HG02610 (cell line): ENCODE results near the gene TALDO1.

Experiments used
- ATAC-seq: cut with Tn5 transposase; IDR thresholded peaks from one replicate; pipeline ENCODE4 v1.9.1; 2021; ENCODE audit warnings: mild to moderate bottlenecking, moderate library complexity; ENCODE audit not compliant: unreplicated experiment

Gene TALDO1

GRCh38 chr11:767238-767637 lies 20.0 kb downstream of the TALDO1 start:
- no peak for ATAC-seq

- ATAC-seq: no peak
These were observed 22.8 kb downstream of the TALDO1 start for GRCh38 chr11:769887-770641.

GRCh38 chr11:770642-771616 lies 23.7 kb downstream of the TALDO1 start:
- ATAC-seq: no peak

- ATAC-seq: no peak
These were observed 24.4 kb downstream of the TALDO1 start for GRCh38 chr11:771617-772204.

- no peak for ATAC-seq
These were observed 25.4 kb downstream of the TALDO1 start for GRCh38 chr11:772429-773390.

- no peak for ATAC-seq
These were observed 26.2 kb downstream of the TALDO1 start for GRCh38 chr11:773425-773824.

- ATAC-seq: no peak
These were observed 26.6 kb downstream of the TALDO1 start for GRCh38 chr11:773830-774229.

- ATAC-seq: no peak
These were observed 27.8 kb downstream of the TALDO1 start for GRCh38 chr11:774873-775592.

- ATAC-seq: no peak
These were observed 28.9 kb downstream of the TALDO1 start for GRCh38 chr11:776263-776560.

GRCh38 chr11:776561-777287 lies 29.5 kb downstream of the TALDO1 start:
- ATAC-seq: peak; percentile 18

- ATAC-seq: peak; percentile 67
These were observed 30.3 kb downstream of the TALDO1 start, which contains the start of gene GATD1 for GRCh38 chr11:777288-778255. Gene GATD1 (minus strand): TSS chr11:777487. CDS start chr11:777462, 25 bp downstream.

- no peak for ATAC-seq
These were observed 32.0 kb downstream of the TALDO1 start for GRCh38 chr11:778976-779954.

GRCh38 chr11:779955-780532 lies 32.8 kb downstream of the TALDO1 start:
- ATAC-seq: no peak

GRCh38 chr11:782264-783174 lies 35.3 kb downstream of the TALDO1 start:
- no peak for ATAC-seq

- ATAC-seq: no peak
These were observed 36.3 kb downstream of the TALDO1 start for GRCh38 chr11:783581-784015.
